Activated T-cell treated with anti-CD3 and anti-CD28 coated beads for 1 hour (primary cell): ENCODE measurements around the gene SNX25.

Experiments used
- DNase-seq: peaks from one replicate; pipeline ENCODE4 v3.0.0-alpha.2; 2020; ENCODE audit warnings: low read depth

The SNX25 gene

GRCh38 chr4:185269286-185269685 is 59.9 kb downstream of the SNX25 start:
- no peak for DNase-seq

GRCh38 chr4:185270037-185270436 is 60.6 kb downstream of the SNX25 start:
- no peak for DNase-seq

GRCh38 chr4:185270885-185271284 is 61.5 kb downstream of the SNX25 start:
- DNase-seq = no peak

- DNase-seq = no peak
Observed at GRCh38 chr4:185272245-185272644, 62.8 kb downstream of the SNX25 start.

GRCh38 chr4:185275501-185275900 is 66.1 kb downstream of the SNX25 start:
- DNase-seq = no peak

- DNase-seq = no peak
Observed at GRCh38 chr4:185276036-185276435, 66.6 kb downstream of the SNX25 start.

GRCh38 chr4:185278716-185279115 is 69.3 kb downstream of the SNX25 start:
- DNase-seq = no peak

- DNase-seq = no peak
Observed at GRCh38 chr4:185280608-185281007, 71.2 kb downstream of the SNX25 start.

- no peak for DNase-seq
Observed at GRCh38 chr4:185282968-185283367, 73.6 kb downstream of the SNX25 start.

GRCh38 chr4:185283723-185284122 is 74.3 kb downstream of the SNX25 start:
- DNase-seq = no peak

GRCh38 chr4:185285632-185286393 is 76.4 kb downstream of the SNX25 start:
- DNase-seq = no peak

GRCh38 chr4:185286571-185286970 is 77.2 kb downstream of the SNX25 start:
- no peak for DNase-seq

- DNase-seq = no peak
Observed at GRCh38 chr4:185287031-185287430, 77.6 kb downstream of the SNX25 start.

GRCh38 chr4:185290018-185290607 is 80.7 kb downstream of the SNX25 start:
- DNase-seq = no peak

GRCh38 chr4:185290656-185291055 is 81.3 kb downstream of the SNX25 start:
- no peak for DNase-seq

- no peak for DNase-seq
Observed at GRCh38 chr4:185293202-185293601, 83.8 kb downstream of the SNX25 start.

- DNase-seq = no peak
Observed at GRCh38 chr4:185296665-185297460, 87.5 kb downstream of the SNX25 start.

GRCh38 chr4:185298728-185299430 is 89.5 kb downstream of the SNX25 start:
- DNase-seq = no peak

- DNase-seq = no peak
Observed at GRCh38 chr4:185304541-185304940, 95.1 kb downstream of the SNX25 start.

- no peak for DNase-seq
Observed at GRCh38 chr4:185304944-185305690, 95.7 kb downstream of the SNX25 start.

GRCh38 chr4:185305979-185306442 is 96.6 kb downstream of the SNX25 start:
- no peak for DNase-seq
